GM21619 (cell line): ENCODE results near the gene CRYBB3.

Experiments
- ATAC-seq: cut with Tn5 transposase; IDR thresholded peaks from one replicate; pipeline ENCODE4 v1.9.1; 2021; ENCODE audit not compliant: unreplicated experiment

CRYBB3 gene

GRCh38 chr22:25199731-25200520 is at the start of gene CRYBB3:
CRYBB3 (plus strand) TSS chr22:25199858; CDS start chr22:25201397, 1,539 bp downstream.
- ATAC-seq: no peak

DNA sequence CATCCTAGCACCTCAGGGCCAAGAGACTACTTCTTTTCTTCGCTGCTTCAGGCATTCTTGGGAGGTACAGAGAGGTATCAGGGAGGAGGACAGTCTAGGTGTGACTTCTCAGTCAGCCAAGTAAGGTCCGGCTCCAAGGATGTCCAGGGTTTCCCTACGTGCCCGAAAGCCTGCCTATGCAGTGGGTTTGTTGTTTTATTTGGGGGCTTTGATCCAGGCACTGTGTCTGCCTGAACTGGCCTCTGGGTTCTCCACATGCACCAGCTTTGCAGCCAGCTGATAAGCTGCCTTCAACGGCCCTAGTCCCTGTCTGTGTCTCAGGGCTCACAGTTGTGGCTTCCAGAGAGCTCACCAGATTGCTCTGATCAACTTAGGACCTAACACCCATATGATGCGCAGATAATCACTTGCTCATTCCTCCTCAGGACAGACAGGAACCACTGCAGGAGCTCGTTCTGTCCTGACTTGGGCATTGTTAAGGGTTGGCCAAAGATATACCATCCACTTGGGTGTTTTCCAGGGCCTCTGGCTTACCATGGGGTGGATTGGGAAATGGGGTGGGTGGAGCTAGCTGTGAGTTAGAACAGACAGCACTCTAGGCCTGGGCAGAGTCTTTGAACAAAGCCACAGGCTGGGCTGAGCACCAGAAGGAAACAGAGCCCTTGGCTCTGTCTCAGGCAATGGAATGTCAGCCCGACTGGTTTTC is 45.5 kb upstream of the CRYBB3 start:
- ATAC-seq: no peak

- ATAC-seq: no peak
Measured at GRCh38 chr22:25154667-25154999, 45.0 kb upstream of the CRYBB3 start.

GRCh38 chr22:25156736-25157135 is 42.9 kb upstream of the CRYBB3 start:
- ATAC-seq: no peak

GRCh38 chr22:25159028-25159427 is 40.6 kb upstream of the CRYBB3 start:
- ATAC-seq: no peak

- ATAC-seq: no peak
Measured at GRCh38 chr22:25160120-25160996, 39.3 kb upstream of the CRYBB3 start.

DNA sequence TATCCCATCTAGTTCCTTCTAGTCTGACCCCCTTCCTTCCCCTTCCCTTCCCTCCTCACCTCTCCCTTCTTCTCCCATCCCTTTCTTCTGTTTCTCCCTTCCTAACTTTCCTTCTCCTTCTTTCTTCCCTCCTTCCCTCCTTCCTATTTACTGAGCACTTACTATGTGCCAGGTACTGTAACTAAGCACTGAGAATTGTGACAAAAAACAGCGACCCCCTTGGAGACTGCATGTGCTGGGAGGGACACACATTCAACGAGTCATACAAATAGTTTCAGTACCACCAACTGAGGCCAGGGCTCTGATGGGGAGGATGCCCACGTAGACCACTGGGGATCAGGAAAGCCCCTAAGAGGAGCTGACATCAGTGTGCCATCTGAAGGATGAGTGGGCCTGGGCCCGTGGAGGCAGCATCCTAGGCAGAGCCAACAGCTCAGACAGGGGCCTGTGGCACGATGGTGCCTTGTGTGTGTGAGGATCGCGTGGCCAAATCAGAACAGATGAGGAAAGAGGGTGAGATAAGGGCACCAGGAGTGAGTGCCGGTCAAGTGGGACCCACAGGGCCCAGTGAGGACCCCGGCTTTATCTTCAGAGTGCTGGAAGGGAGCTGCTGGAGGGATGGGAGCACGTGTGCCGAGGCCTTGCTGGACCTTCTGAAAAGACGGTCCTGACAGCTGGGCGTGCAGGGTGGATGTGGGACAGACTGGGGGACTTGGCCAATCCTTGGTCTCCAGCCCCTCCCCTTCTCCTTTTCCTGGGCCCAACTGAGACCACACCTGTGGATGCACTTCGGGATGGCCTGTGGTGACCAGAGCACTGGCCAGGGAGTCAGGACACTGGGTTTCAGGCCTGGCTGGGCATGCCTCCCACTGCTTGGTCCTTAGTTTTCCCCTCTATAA is 38.4 kb upstream of the CRYBB3 start:
- ATAC-seq: no peak

DNA sequence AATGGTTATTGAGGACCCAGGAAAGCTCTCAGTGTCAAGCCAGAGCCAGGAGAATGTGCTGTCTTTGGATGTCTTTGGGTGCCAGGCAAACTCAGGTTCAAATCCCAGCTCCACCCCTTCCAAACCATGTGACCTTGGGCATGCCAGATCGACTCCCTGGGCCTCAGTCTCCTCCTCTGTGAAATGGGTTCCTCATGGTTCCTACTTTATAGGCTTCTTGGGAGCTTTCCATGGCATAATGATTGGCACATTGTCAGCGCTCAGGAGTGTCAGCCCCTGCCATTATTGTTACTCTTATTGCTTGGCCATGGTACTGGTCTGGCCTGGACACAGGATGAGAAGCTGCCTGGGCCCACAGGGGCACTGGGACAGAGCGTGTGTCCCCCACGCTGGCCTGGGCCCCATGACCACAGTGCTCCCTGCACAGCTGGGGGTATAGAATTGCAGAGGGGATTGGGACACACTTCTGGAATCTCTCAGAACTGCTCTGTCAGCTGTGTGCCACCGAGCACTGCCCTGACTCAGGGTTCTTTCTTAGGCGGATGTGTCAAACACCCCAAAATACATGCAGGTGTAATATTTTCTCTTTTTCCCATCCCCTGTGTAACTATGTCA is 37.6 kb upstream of the CRYBB3 start:
- no peak for ATAC-seq

GRCh38 chr22:25162561-25162960 is 37.1 kb upstream of the CRYBB3 start:
- no peak for ATAC-seq

- ATAC-seq: no peak
Measured at GRCh38 chr22:25165785-25166184, 33.9 kb upstream of the CRYBB3 start.

DNA sequence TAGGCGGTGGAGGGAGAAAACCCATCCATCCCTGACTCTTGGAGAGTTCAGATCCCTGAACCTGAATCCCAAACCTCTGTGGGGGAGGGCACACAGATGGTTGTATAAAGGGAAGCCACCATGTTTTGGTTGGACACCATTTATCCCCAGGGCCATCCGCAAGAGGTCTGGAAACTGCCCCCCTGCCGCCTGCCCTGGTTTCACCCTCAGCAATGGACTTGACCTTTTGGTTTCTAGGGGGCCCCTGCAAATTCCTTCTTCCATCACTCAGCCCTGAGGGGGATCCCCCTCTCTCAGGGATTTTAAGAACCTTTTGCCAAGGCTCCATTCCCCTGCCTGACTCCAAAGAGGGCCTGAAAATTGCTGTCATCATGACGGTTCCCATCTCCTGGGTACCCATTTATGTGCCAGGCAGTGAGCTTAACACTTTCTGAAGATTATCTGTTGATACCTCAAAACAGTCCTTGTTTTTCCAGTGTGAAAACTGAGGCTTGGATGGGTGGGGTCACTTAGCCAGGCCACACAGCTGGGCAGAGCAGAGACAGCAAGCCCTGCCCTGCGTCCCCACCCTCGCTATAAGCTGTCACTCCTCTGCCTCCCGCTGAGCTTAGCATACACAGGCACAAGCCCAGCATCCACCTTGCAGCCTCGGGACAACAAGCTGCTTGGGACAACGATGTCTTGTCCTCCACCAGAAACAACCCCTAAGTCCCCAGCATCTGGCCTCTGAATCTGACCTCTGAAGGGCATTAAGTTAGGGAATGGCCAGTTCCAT is 33.2 kb upstream of the CRYBB3 start:
- no peak for ATAC-seq

DNA sequence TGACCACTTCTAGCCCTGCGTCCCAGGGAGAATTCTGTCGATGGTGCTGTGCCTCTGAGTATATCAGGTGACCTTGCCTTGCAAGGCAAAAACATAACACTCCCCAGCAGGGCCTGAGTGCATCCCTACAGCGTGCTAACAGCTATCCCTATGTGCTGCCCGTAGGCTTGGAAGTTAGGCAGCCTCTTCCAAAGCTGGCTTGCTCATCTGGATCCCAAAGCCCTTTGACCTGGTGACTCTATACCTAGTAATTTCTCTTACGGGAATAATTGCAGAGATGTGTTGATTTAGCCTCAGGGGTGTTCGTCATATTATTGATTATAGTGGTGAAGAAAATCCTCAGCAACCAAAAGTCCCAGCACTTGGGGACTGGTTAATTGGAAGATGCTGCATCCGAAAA is 32.6 kb upstream of the CRYBB3 start:
- ATAC-seq: no peak

GRCh38 chr22:25167834-25168601 is 31.6 kb upstream of the CRYBB3 start:
- no peak for ATAC-seq

- no peak for ATAC-seq
Measured at GRCh38 chr22:25169278-25170031, 30.2 kb upstream of the CRYBB3 start.

GRCh38 chr22:25170426-25170980 is 29.2 kb upstream of the CRYBB3 start:
- ATAC-seq: no peak

DNA sequence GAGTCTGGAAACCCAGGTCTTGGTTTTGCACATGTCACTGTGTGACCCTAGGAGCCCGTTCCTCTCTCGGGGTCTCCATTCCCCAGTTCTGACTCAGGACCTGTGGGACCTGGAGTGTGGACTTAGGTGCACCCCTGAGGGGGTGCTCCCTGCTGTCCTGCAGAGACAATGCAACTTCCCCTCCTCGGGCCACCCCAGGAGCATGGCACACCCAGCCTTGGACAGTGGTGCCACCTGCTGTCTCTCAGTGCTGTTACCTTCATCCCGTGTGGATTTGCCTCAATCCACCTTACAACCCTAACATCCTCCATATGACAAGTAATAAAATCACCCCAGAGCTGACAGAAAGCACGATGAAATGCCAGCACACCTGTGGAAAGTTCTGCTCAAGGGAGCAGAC is 27.5 kb upstream of the CRYBB3 start:
- no peak for ATAC-seq

- no peak for ATAC-seq
Measured at GRCh38 chr22:25174156-25174887, 25.3 kb upstream of the CRYBB3 start.
